Nephron (organoid): ENCODE results near the gene FOXR1.
A peak's percentile ranks its signal among the peaks of the same experiment; 100 is the strongest.

ENCODE experiments used
- H3K27ac Mint-ChIP-seq, 3 experiments: 2 replicates each; pipeline ENCODE4 v1.8.0; 2020; ENCODE audit warnings: mixed read lengths in 3 of 3, mild to moderate bottlenecking in 2 of 3, moderate library complexity in 1 of 3
- H3K27me3 Mint-ChIP-seq: 2 replicates; pipeline ENCODE4 v1.8.0; 2021; ENCODE audit warnings: low read depth, mild to moderate bottlenecking, moderate library complexity, mixed read lengths
- H3K36me3 Mint-ChIP-seq: 2 replicates; pipeline ENCODE4 v1.8.0; 2020; ENCODE audit warnings: low read depth, mixed read lengths
- H3K4me1 Mint-ChIP-seq: 2 replicates; pipeline ENCODE4 v1.8.0; 2020; ENCODE audit warnings: mixed read lengths
- H3K4me3 Mint-ChIP-seq, 3 experiments: 2 replicates each; pipeline ENCODE4 v1.8.0; 2020; ENCODE audit warnings: mild to moderate bottlenecking in 3 of 3, mixed read lengths in 3 of 3, moderate library complexity in 2 of 3
- H3K9me3 Mint-ChIP-seq: 2 replicates; pipeline ENCODE4 v1.8.0; 2020; ENCODE audit warnings: mixed read lengths
- TF ChIP-seq, protein P1 (sequence below), 3 experiments: fragments of 200-600 bp; sonication (generic); IDR thresholded peaks; one replicate each; pipeline ENCODE4 v1.5.0; 2021; ENCODE audit warnings: antibody characterized with exemption in 3 of 3; ENCODE audit not compliant: unreplicated experiment in 3 of 3

The FOXR1 gene

DNA sequence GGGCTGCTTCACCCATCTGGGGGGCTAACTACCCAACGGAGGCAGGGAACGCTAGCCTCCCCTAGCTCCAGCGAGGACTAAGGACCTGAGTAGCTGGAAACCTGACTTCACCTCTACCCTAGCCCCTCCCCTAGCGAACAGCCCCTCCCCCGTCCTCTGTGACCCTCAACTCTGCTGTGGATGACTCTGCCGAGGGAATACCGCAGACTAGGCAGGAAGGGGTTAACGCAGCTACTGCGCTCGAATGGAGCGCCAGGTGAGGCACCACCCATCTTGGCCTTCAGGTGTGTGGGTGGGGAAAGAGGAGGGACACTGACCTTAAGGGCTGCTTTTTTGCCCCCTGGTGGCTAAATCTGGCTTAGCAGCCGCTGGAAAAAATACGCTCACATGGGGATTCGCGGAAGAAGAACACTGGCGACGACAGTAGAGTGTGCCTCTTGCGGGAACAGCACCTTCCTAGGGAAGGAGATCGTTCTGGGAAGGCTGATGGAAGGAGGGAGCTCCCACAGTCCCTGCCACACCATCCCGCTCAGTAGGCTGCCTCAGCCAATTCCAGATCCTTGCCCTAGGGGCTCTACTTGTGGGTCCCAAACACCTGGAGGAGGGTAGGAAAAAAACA is 41.4 kb upstream of the FOXR1 start:
- no peaks in the 10 kb centered on the region for H3K36me3 Mint-ChIP-seq
- H3K27ac Mint-ChIP-seq: peak overlapping the region; percentile 89 to 99 (median 98)
- H3K9me3 Mint-ChIP-seq: no peaks in the 10 kb centered on the region
- peaks cover 6% of the 10 kb centered on the region for H3K27me3 Mint-ChIP-seq
- peaks cover 44% of the 10 kb centered on the region for H3K4me1 Mint-ChIP-seq
- TF ChIP-seq, protein P1, sequence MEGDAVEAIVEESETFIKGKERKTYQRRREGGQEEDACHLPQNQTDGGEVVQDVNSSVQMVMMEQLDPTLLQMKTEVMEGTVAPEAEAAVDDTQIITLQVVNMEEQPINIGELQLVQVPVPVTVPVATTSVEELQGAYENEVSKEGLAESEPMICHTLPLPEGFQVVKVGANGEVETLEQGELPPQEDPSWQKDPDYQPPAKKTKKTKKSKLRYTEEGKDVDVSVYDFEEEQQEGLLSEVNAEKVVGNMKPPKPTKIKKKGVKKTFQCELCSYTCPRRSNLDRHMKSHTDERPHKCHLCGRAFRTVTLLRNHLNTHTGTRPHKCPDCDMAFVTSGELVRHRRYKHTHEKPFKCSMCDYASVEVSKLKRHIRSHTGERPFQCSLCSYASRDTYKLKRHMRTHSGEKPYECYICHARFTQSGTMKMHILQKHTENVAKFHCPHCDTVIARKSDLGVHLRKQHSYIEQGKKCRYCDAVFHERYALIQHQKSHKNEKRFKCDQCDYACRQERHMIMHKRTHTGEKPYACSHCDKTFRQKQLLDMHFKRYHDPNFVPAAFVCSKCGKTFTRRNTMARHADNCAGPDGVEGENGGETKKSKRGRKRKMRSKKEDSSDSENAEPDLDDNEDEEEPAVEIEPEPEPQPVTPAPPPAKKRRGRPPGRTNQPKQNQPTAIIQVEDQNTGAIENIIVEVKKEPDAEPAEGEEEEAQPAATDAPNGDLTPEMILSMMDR (IDR thresholded peaks at IDR 0.05; ENCODE audit: unreplicated experiment in 3 of 3): peak; percentile 90 to 94 (median 93)
- peak overlapping the region; percentile 91 to 97 (median 95) for H3K4me3 Mint-ChIP-seq

- Mint-ChIP-seq H3K9me3 (no peaks in the 10 kb centered on the region), H3K27ac (peak overlapping the region in 1 of 3 experiments; percentile 99), H3K4me3 (peak overlapping the region in 1 of 3 experiments; percentile 91), H3K4me1 (peaks cover 39% of the 10 kb centered on the region), H3K27me3 (peaks cover 3% of the 10 kb centered on the region), H3K36me3 (no peaks in the 10 kb centered on the region)
- TF ChIP-seq, protein P1 (IDR thresholded peaks at IDR 0.05; ENCODE audit: unreplicated experiment in 3 of 3): no peak
Observed at GRCh38 chr11:118931571-118931970, 40.0 kb upstream of the FOXR1 start.

GRCh38 chr11:118933486-118933885 is 38.1 kb upstream of the FOXR1 start:
- Mint-ChIP-seq H3K4me1 (peaks cover 22% of the 10 kb centered on the region), H3K36me3 (no peaks in the 10 kb centered on the region), H3K9me3 (no peaks in the 10 kb centered on the region), H3K4me3 (peak overlapping the region in 1 of 3 experiments; percentile 56), H3K27me3 (peaks cover 3% of the 10 kb centered on the region), H3K27ac (peak overlapping the region; percentile 36 to 88 (median 77))
- TF ChIP-seq, protein P1 (IDR thresholded peaks at IDR 0.05; ENCODE audit: unreplicated experiment in 3 of 3): no peak

DNA sequence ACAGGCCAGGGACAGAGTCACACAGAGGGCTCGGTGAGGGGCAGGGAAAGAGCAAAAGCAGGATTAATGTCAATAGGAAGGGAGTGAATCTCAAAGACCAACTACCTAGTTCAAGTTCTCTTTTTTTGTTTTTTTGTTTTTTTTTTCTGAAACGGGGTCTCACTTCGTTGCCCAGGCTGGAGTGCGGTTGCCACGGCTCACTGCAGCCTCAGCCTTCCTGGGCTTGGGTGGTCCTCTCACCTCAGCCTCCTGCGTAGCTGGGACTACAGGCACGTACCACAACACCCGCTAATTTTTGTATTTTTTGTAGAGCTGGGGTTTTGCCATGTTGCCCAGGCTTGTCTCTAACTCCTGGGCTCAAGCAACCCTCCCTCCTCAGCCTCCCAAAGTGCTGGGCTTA is 36.2 kb upstream of the FOXR1 start:
- Mint-ChIP-seq H3K27ac (no peak overlapping the region), H3K9me3 (no peaks in the 10 kb centered on the region), H3K4me1 (peaks cover 24% of the 10 kb centered on the region), H3K36me3 (no peaks in the 10 kb centered on the region), H3K4me3 (no peak overlapping the region), H3K27me3 (no peaks in the 10 kb centered on the region)
- TF ChIP-seq, protein P1 (IDR thresholded peaks at IDR 0.05; ENCODE audit: unreplicated experiment in 3 of 3): no peak

GRCh38 chr11:118938491-118939403 is 32.8 kb upstream of the FOXR1 start:
- H3K36me3 Mint-ChIP-seq: no peaks in the 10 kb centered on the region
- peak overlapping the region; percentile 33 to 69 (median 35) for H3K27ac Mint-ChIP-seq
- H3K27me3 Mint-ChIP-seq: peaks cover 7% of the 10 kb centered on the region
- no peaks in the 10 kb centered on the region for H3K9me3 Mint-ChIP-seq
- H3K4me3 Mint-ChIP-seq: no peak overlapping the region
- H3K4me1 Mint-ChIP-seq: peaks cover 12% of the 10 kb centered on the region
- TF ChIP-seq, protein P1 (IDR thresholded peaks at IDR 0.05; ENCODE audit: unreplicated experiment in 3 of 3): no peak
